ENCODE measurements around the gene CRYGN.

CRYGN gene

DNA sequence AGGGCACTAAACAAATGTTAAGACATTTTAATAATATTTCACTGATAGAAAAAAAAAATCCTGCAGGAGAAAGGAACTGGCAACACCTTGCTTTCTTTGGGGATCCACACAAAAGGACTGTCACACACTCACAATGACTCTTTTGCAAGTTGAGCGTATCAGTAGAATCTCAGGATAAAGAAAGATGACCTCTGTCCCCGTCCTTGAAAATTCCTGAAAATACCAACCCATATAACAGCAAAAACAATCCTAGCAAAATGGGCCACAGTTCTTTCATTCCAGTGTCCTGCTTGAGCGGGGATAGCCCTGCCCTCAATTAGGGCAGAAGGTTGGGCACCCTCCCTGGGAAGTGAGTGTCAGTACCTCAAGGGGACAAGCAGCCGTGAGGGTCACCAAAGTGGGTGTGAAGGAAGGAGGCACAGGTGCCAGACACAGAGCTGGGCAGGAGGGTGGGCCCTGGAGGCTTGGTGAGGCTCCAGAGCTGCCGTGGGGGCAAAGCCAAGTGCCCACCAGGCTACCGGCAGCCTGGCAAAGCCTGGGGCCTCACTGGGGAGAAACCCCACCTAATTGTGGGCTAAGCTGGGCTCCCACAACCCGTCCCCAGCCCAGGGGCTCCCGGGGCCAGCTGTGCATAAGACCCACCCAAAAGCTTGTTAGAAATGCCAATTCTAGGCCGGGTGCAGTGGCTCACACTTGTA, 32.9 kb downstream of the CRYGN start:
- no peak for DNase-seq (ENCODE audit: low read depth)

DNA sequence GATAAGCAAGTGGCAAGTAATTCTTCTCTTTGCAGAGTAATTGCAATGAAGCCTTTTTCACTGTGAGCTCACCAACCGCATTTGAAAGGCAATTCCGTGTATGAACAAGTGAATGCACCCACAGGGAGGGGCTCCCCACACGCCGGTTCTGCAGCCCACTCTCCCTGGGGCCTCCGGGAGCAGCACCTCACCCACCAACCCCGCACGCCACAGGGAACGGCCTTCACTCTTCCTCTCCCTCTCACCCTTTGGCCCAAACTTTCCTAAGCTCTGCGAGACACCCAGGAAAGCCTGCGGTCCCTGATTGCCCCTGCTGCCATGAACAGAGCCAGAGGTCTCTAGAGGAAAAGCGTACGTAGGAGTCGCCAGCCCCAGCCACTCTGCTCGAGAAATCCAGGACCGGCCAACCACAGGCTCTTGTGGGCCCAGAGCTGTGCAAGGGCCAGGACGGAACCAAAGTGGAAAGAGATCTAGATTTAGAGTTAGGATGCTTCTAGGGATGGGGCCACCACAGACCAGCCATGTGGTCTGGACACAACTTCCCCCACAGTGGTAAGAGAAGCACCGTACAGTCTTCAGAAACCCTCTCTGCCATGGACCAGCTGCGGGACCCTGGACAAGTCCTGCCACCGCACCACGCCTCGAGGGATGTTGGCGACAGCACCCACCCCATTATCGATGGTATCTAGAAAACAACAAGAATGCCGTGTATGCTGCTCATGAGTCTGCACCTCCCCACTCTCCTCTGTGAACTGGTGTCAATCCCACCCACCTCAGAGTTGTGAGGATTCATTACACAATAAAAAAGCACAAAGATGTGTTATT, 33.7 kb downstream of the CRYGN start:
- no peak for DNase-seq (ENCODE audit: low read depth)

DNA sequence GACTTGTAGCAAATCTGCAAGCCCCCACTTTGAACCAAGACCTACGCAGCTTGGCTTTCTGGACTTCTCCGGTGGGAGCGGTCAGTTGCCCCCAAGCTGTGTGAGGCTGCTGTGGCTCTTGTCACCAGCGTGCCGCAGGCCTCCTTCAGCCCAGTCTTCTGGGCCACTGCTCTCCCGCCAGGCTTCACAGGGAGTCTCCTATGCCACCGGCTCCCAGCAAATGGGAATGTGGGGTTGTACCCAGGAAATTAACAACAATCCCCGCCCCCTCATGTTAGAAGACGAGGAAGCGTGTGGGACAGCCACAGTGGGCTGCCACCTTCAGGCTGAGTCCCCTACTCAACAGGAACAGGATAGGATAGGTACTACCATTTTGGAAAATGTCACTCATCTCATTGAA, 34.4 kb downstream of the CRYGN start:
- no peak for DNase-seq (ENCODE audit: low read depth)

DNA sequence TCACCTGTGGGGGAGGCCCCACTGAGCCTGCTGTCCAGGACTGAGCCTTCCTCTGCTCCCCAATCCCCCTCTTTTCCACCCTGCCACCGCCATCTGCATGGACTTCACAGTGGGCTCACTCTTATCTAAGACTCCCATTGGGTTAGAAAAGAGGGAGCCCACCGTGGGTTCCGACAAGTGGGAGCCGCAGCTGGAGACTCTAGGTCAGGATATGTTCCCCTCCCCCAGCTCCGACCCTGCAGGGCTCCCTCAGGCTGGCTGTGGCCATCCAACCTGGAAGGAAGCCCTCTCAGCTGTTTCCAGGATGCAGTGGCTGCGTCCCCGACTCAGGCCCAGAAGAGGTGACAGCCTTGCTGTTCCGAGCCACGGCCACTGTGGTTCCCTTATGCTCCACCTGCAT, 34.9 kb downstream of the CRYGN start:
- no peak for DNase-seq (ENCODE audit: low read depth)

DNA sequence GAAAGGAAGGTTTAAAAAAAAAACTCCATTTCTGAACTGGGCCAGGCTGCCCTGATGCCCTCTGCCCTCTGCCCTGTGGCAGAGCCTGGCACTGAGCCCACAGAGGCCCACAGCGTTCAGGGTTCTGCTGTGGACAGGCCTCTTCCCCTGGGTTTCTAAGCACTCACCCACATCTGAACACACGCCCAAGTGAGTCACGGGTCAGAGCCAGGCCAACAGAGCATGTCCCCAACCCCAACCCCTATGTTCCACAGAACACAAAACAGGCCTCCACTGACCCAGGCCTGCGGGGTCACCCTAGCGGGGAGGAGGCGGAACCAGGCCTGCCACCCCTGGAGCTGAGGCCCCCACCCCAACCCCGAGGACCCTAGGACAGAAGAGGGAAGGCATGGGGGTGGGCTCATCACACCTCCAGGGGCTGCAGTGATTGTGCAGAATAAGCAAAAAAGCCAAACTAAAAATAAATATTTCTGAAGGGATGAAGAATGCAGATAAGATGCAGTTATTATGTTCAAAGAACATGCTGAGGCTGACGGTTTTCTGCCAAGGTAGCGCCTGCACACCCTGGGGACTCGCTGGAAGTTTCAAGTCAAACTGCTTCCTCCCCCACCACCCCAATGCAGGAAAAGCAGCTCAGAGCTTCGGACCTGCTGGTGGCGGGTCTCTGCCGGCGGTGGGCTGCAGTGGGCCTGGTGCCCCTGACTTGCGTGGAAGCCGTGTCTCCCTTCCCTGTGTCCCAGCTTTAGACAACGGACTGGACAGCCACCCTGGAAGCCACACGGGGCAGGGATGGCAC, 35.5 kb downstream of the CRYGN start:
- no peak for DNase-seq (ENCODE audit: low read depth)

DNA sequence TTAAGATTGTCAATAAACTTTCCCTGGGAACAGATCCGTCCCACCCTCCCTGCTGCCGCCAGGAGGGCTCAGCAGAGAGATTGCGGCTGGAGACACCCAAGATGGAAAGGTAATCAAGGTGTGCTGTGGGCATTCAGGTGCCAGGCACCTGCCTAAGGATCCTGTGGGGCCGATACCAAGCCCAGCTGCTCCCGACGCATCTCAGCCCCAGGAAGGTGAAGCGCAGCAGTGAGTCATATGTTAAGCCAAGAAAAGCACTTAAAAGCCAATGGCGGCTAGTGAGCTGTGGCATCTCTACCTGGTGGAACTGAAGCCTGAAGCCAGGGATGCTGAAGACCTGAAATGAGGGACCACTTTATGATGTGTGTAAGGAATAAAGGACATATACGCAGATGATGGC, 36.2 kb downstream of the CRYGN start:
- DNase-seq (ENCODE audit: low read depth): no peak

DNA sequence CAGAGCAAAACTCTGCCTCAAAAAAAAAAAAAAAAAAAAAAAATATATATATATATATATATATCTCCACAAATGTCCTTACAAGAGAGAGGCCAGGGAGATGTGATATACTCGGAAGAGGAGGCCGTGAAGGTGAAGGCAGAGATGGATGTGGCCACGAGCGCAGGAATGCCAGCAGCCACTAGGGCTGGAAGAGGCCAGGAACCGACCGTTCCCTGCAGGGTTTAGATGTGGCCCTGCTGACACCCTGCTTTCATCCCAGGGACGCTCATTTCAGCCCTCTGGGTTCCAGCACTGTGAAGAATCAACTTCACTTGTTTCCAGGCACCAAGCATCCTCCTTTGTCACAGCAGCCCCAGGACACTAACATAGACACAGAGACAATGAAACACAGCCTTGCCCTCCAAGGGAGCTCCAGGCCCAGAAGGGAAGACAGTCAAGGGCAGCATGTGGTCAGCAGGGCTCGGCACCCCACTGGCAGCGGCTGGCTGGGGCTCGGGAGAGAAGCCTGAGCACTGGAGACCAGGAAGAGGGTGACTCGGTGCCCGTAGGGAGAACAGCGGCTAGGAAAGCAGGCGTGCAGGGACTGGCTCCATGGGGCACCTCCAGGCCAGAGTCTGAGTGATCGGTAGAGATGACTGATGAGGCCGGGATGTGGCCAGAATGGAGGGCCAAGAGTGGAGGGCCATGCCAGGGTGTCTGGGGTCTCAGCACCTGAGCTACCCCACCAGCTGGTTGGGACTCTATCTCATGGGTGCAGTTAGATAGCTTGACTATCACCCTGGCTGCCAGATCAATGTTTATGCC, 37.7 kb downstream of the CRYGN start:
- no peak for DNase-seq (ENCODE audit: low read depth)

DNA sequence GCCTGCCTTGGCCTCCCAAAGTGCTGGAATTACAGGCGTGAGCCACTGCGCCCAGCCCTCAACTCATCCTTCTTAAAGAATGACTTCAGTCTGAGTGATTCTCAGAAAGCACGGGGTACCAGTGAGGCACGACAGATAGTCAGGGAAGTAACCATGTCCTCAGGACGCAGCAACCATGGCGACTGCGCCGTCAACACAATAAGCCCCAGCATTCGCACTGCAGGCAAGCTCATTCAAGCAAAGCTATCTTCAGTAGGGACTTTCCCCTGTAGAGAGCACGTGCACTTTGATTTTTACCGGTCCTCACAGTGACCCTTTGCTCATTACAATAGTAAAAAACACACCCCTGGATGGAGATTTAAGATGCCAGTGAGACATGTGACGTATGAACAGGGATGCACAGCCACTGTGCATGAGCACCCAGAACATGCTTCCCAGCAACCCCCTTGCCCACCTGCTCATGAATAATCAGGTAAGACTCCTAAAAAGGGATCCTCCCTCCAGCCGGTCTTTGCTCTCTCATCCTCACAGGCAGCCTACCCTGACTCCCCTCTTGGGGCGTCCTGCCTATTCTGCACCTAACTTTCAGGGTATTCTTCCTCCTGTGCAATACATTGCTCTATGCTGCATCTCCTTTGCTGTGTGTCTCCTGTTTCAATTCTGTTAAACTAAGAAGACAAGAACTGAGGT, 39.2 kb downstream of the CRYGN start:
- DNase-seq (ENCODE audit: low read depth): no peak

DNA sequence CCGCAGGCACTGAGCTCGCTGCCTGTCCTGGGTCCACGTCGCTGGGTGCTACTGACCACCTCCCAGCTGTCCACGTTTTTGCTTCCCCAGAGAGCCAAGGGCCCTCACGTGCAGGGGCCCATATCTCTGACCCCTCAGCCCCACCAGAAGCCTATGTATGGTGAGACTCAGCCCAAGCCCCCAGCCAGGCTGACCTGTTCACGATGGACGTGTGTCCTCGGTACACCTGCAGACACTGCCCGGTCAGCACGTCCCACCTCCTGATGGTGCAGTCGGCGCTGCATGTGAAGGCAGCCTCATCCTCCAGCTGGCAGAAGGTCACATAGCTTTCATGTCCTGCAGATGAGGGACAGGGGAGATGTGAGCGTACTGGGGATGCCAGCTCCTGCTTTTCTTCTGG, 40.0 kb downstream of the CRYGN start:
- no peak for DNase-seq (ENCODE audit: low read depth)

DNA sequence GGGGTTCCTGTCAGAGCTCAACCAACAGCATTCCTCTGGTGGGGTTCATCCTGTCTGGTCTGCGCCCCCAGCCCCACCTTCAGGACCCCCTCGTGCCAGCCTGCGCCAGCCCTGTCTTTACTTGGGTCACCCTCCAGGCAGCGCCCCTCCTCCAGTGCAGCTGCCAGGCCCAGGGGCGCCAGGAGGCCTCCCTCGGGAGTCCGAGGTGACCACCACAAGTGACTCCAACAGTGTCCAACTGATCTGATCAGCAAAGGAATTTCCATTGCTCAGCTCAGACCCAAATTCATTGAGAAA, 40.7 kb downstream of the CRYGN start:
- DNase-seq (ENCODE audit: low read depth): no peak

DNA sequence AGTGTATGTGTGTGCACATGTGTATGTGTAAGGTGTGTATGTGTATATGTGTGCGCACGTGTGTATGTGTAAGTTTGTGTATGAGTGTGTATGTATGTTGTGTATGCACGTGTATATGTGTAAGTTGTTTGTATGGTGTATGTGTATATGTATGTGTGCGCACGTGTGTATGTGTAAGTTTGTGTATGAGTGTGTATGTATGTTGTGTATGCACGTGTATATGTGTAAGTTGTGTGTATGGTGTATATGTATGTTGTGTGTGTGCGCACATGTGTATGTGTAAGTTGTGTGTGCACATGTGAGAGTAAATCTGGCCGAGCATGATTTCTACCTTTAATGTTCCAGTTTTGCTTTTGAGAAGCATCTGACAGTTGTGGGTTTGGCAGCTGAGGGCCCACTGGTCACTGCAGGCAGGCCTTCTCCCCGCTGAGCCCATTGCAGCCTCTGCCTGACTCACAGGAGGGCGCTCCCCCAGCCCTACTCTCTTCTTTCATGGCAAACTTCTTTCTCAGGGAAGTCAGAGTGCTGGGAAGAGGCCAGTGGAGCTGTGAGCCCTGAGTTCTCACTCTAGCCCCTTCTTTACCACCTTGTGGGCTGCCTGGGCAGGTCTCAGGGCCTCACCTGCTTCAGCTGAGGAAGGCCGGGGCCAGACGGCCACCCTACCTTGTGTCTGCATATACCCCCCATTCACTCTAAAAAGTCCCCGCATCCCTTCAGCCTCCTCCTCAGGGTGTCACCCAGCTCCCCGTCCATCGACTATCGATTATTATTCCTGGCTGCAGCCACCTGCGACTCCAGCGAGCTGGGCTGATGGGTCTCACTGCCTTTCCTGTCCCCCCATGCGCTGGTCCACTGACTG, 41.3 kb downstream of the CRYGN start:
- no peak for DNase-seq (ENCODE audit: low read depth)

DNA sequence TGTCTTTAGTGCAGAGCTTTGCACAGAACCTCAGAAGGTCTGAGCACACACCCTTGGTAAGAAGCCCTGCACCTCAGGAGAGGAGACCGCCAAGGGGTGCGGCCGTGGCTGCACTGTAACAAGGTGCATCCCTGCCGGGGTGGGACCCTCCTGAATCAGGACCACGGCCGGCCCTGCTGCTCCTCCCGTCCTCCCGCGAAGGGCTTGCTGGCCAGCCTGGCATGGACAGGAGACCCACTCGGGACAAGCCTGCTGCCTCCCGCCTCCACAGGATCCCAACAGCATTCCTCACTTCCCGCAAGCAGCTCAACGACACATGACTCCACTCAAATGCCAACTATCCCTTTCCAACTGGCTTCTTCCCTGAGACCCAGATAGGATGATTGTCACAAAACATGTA, 42.9 kb downstream of the CRYGN start:
- DNase-seq (ENCODE audit: low read depth): no peak

DNA sequence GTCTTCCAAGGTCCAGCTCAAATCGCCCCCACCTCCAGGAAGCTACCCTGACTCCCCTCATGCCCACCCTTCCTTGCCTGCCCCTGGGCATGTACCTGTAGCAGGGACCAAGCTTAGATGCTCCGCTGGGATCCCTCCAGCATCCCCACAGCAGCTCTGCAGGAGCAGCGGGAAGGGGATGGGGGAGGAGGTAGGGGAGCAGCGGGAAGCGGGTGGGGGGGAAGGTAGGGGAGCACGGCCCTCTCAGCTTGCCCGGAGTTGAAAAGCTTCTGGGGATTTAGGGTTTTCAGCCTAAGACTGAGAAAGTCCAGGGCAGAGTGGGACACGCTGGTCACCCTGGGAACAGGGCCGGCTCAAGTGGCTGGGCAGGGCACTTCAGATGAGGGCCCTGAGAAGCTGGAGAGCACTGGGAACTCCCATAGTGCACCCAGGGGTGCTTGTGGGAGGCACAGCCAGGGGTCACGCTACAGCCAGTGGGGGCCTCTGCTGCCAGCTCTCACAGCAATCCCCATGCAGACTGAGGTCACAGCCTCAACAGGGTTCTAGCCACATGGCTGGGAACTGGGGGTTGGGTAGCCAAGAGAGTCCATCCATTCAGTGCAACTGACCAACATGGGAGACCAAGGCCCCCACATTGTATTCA, 43.5 kb downstream of the CRYGN start:
- DNase-seq (ENCODE audit: low read depth): no peak

DNA sequence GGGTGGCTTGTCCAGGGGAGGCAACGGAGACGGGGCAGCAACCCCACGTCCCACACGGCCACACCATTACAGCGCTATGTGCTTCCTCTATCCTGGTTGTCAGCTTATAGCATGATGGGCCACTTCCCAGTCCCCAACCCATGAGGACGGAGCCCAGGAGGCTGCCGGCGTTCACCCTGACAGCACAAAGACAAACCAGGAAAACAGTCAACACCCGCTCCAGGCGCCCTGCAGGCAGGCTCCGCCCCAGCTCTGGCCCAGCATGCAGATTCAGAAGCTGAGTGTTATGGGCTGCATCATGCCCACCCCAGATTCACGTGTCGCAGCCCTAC, 44.9 kb downstream of the CRYGN start:
- no peak for DNase-seq (ENCODE audit: low read depth)

DNA sequence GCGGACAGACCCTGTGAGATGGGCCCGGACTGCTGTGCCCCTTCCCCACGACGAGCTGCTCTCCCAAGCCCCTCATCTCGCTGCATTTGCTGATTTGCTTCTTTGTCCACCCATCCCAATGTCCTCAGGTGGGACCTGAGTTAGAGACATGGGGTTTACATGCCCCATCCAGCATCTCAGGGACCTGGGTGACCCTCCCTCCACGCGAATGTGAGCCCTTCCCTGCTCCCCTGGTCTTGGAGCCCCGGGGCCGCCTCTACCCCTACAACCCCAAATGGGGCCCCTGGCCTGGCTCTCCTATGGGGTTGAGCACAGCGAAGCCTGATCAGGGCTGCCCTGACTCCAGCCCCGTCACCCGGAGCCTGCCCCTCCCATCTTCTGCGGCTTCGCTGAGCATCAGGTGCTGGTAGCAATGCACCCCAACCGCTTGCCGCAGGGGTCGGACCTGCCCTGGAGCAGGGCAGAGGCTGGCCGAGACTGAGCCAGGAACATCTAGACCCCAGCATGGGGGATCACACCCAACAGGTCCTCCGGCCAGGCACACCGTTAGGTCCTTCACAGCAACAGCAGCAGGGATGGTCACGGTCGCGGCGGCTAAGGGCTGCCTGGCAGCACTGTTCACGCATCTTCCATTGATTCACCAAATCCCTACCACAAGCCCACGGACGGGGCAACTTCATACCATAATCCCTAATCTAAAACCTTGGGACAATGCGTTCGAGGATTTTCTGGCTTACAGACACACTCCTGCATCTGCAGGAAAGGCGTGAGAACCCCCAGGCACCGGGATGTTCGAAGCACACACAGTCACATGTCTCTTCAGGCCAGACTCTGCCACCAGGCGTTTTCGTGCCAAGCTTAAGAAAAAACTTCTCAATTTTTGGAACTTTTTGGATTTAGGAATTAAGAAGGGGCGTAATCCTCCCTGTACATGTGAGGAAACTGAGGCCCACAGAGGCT, 45.6 kb downstream of the CRYGN start:
- no peak for DNase-seq (ENCODE audit: low read depth)

DNA sequence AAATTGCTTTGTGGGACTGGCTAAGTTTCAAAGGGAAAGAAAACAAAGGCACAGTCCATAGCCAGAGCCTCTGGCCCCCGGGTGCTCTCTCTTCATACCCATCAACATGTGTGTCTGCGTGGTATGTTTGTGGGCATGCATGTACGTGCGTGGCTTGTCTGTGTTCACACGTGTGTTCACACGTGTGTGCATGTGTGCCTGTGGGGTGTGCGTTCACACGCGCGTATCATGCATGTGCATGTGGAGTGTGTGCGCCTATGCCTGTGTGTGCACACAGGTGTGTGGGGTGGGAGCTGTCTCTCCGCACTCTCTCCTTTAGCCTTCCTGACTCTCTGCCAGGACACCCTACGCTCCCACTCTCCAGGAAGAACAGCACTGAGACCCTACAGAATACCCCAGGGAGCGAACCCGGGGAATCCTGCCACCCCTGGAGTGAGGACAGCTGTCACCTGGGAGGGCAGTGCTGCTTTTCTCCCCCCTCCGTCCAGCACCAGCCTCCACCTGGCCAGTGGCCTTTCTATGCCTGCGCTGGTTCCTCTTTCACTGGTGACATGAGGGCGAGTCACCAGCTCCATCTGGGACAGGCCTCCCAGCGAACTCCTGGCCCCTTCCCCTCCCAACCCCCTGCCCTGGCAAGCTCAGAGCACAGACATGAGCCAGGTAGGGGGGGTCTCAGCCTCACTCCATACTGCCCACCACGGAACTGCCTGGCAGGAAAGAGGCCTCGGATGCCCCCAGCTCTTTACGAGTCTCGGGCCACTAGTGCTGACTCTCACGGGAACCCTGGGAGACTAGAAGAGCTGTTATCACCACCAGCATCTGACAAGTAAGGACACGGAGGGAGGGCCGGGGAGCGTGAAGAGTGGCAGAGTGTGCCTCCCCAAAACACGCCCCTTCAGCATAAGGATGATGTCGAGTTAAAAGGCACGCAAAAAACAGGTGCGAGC, 46.6 kb downstream of the CRYGN start:
- no peak for DNase-seq (ENCODE audit: low read depth)

DNA sequence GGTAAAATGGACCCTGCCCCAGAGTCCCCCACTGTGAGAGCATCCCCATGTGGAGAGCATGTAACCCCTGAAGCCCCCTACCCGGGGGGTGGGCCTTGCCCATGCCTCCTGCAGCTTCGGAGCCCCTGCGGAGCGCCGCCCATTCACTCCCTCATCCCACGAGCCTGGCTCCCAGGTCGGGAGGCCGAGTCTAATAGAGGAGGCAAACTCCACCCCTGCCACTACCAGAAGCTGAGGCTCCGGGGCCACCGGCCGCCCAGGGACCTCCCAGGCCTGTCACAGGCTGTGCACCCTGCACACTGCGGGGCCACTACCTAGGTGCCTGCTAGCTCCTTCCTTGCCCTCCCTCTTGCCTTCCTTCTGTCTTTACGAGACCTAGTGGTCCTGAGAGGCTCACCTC, 47.5 kb downstream of the CRYGN start:
- DNase-seq (ENCODE audit: low read depth): no peak

DNA sequence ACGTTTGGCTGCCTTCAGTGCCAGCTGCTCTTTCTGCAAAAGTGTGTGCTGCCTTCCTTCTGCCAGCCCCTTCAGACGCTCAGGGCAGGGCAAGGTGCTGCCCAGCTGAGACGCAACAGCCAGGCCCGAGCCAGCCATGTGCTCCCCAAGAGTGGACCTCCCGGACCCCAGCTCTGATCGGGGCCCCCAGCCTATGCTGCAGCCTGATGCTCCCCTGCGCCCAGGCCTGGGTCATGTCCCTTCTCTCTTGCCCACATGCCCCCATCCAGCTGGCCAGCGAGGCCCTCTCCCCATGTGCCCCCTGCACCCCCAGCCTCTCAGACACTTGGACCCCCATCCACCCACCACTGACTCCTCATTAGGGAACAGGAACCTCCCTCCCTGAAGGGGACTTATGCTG, 47.9 kb downstream of the CRYGN start:
- no peak for DNase-seq (ENCODE audit: low read depth)

Data from stimulated activated CD8-positive, alpha-beta memory T cell treated with anti-CD3 and anti-CD28 coated beads, Interleukin-4, amount 100 ng/mL, for 24 hours (primary cell).